HUES64 (cell line): ENCODE measurements around the gene PFDN1.
A peak's percentile ranks its signal among the peaks of the same experiment; 100 is the strongest.
"Not testable (repeated sequence)": the region's sequence is repeated elsewhere in the genome, so short reads cannot be mapped to it uniquely, and the experiment has no call there.

ENCODE experiments used
- H3K27ac ChIP-seq: 2 replicates; pipeline ENCODE4 v1.7.0; 2013; ENCODE audit warnings: low read depth, low read length, inconsistent platforms
- H3K27me3 ChIP-seq: 2 replicates; pipeline ENCODE4 v1.6.1; 2013; ENCODE audit warnings: mild to moderate bottlenecking, low read length; ENCODE audit not compliant: insufficient read depth
- H3K36me3 ChIP-seq: 2 replicates; pipeline ENCODE4 v1.6.1; 2013; ENCODE audit warnings: mild to moderate bottlenecking, low read length; ENCODE audit not compliant: insufficient read depth
- H3K4me1 ChIP-seq: 2 replicates; pipeline ENCODE4 v1.6.1; 2013; ENCODE audit warnings: mild to moderate bottlenecking, low read length, moderate library complexity; ENCODE audit not compliant: insufficient read depth
- H3K4me3 ChIP-seq: 2 replicates; pipeline ENCODE4 v1.5.1; 2013; ENCODE audit warnings: mild to moderate bottlenecking, low read length, moderate library complexity
- H3K9ac ChIP-seq: 2 replicates; pipeline ENCODE4 v1.6.1; 2013; ENCODE audit warnings: mild to moderate bottlenecking, low read depth, low read length
- H3K9me3 ChIP-seq: 2 replicates; pipeline ENCODE4 v1.6.1; 2013; ENCODE audit warnings: low read depth, low read length; ENCODE audit not compliant: insufficient read depth
- WGBS: fragments of 150-250, 120-280 bp; methylation state at CpG from one replicate; pipeline ENCODE4 v1.1.7; 2013; ENCODE audit warnings: missing lambda C conversion rate; 5-methylcytosine and 5-hydroxymethylcytosine counted together

PFDN1 gene

DNA sequence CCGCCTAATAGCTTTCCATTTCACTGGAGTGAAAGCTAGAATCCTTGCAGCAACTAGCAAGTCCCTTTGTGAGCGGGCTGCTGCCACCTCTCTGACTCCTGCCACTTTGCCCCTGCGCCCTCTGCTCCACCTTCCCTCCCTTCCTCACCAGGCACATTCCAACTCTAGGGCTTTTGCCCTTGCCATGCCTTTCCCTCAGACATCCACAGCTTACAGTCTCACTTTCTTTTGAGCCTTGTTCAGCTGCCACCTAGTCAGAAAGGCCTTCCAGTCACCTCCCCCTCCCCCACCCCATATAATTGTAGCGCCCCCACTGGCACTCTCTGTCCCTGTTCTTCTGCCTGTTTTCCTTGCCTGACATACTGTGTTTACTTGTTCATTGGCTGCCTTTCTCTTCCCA, 96.9 kb downstream of the PFDN1 start:
- Histone ChIP-seq H3K4me3 (no peak overlapping the region), H3K27ac (no peak overlapping the region), H3K4me1 (peaks cover 11% of the 10 kb centered on the region), H3K9ac (0 out of 2 replicates have a peak overlapping the region, but pooled peaks have one; percentile 8), H3K9me3 (no peaks in the 10 kb centered on the region), H3K36me3 (no peaks in the 10 kb centered on the region), H3K27me3 (no peaks in the 10 kb centered on the region)
- 69% methylated on average over 4 of the region's 4 CpGs for WGBS

DNA sequence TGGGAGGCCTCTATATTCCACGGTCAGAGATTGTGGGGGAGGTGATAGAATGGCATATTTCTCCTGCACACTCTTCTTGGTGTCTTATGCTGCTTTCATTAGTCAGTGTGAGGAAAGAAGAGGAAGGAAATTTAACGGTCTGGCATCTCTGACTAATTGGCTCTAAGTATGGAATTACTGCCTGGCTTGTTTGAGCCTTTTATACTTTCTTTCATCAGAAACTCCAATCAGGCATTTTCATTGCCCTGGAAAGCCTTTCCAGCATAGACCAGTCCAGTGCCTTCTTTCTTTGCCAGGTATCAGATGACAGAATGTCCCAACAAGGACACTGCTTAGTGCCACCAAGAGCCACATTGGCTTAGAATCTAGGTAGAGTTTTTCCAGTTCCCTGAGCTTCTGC, 97.7 kb downstream of the PFDN1 start:
- 91% methylated on average over 2 of the region's 2 CpGs for WGBS
- no peaks in the 10 kb centered on the region for H3K36me3 ChIP-seq
- H3K27ac ChIP-seq = no peak overlapping the region
- no peaks in the 10 kb centered on the region for H3K27me3 ChIP-seq
- no peaks in the 10 kb centered on the region for H3K9me3 ChIP-seq
- peaks cover 11% of the 10 kb centered on the region for H3K4me1 ChIP-seq
- H3K4me3 ChIP-seq = no peak overlapping the region
- H3K9ac ChIP-seq = no peak overlapping the region

DNA sequence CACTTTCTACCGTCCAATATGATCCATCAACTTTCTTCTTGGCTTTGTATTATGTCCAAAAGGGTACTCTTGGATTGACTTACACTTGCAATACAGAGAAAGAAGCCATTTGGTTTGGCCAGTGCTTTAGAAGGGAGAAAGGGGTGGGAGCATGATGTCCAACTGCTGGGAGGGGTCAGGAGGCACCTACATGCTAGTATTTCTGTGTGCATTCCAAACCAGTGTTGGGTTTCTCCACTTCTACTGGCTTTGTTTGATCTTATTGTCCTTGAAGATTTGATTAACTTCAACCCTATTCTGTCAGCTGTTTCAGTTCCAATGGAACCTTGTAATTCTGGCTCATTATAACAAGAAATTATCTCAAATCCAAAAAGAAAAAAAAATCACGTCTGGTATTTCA, 100.3 kb downstream of the PFDN1 start:
- Histone ChIP-seq H3K27ac (no peak overlapping the region), H3K4me1 (peaks cover 11% of the 10 kb centered on the region), H3K36me3 (no peaks in the 10 kb centered on the region), H3K9me3 (no peaks in the 10 kb centered on the region), H3K27me3 (no peaks in the 10 kb centered on the region), H3K4me3 (no peak overlapping the region), H3K9ac (no peak overlapping the region)
- 88% methylated on average over 2 of the region's 2 CpGs for WGBS

DNA sequence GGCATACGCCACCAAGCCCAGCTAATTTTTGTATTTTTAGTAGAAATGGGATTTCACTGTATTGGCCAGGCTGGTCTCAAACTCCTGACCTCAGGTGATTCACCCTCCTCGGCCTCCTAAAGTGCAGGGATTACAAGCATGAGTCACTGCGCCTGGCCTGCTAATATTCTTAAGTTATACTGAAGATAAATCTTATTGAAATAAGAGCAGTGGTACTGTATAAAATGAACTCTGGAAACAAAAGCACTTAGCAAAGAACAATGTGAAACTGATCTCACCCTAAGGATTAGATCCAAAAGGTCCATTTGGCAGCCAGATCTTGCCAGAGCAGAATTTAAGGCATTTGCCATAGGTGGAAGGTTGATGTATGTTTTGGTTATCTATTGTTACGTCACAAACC, 100.8 kb downstream of the PFDN1 start:
- Histone ChIP-seq H3K9ac (no peak overlapping the region), H3K36me3 (no peaks in the 10 kb centered on the region), H3K9me3 (no peaks in the 10 kb centered on the region), H3K27ac (no peak overlapping the region), H3K4me3 (no peak overlapping the region), H3K27me3 (no peaks in the 10 kb centered on the region), H3K4me1 (peaks cover 11% of the 10 kb centered on the region)
- 82% methylated on average over 4 of the region's 4 CpGs for WGBS

DNA sequence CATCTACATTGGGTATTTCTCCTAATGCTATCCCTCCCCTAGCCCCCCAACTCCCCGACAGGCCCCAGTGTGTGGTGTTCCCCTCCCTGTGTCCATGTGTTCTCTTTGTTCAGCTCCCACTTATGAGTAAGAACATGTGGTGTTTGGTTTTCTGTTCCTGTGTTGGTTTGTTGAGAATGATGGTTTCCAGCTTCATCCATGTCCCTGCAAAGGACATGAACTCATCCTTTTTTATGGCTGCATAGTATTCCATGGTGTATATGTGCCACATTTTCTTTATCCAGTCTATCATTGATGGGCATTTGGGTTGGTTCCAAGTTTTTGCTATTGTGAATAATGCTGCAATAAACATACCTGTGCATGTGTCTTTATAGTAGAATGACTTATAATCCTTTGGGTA, 104.0 kb downstream of the PFDN1 start:
- 80% methylated on average over 1 of the region's 1 CpG for WGBS
- H3K4me3 ChIP-seq, H3K9ac ChIP-seq, H3K9me3 ChIP-seq, H3K27ac ChIP-seq, H3K4me1 ChIP-seq, H3K27me3 ChIP-seq, H3K36me3 ChIP-seq: not testable (repeated sequence)

DNA sequence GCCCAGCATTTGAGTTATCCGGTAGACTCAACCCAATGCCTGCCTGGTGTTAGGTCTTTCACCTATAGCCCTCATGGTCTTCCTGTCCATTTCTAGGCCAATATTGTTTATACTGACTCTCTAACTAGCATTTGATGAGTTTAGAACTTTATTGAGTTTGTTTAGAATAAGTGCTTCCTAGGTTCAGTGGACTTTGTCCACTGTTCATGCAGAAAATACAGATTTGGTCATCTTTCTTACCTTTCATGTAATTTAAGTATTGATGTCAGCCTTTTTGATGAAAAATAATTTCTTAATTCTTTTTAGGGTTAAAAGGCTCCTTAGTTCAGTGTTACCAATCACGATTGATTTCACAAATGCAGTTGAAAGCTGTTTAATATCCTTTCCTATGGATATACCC, 105.9 kb downstream of the PFDN1 start:
- H3K36me3 ChIP-seq = no peaks in the 10 kb centered on the region
- WGBS = 91% methylated on average over 2 of the region's 2 CpGs
- no peak overlapping the region for H3K4me3 ChIP-seq
- H3K9me3 ChIP-seq = no peaks in the 10 kb centered on the region
- H3K27me3 ChIP-seq = no peaks in the 10 kb centered on the region
- H3K27ac ChIP-seq = no peak overlapping the region
- H3K4me1 ChIP-seq = peaks cover 5% of the 10 kb centered on the region
- H3K9ac ChIP-seq = no peak overlapping the region

DNA sequence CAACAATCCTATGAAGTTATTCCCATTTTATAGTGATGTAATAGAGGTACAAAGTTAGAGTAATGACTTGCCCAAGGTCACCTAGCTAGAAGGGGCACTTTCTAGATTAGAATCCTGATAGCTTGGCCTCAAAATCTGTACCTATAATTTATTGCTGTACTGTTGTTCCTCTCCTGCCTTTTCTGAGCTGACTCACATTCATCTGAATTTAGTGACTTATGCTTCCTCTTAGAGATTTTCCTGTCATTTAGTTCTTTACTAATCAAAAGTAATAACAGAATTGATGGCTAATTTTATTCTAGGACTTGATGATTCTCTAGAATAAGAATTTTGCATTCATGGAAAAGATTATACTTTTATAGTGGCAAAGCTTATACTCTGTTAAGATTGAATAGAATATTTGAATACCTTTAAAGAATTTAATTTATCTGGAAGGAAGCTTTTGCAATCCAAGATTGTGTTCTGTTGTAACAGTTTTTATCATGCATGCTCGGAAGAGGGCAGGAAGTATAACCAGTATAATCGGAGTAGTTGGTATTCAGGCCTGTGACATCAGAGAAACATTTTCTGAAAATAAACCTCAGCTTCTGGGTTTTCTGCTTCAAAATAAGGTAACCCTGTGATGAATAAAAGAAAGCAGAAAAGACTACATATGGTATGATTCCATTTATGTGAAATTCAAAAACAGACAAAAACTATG, 106.6 kb downstream of the PFDN1 start:
- 91% methylated on average over 2 of the region's 2 CpGs for WGBS
- no peaks in the 10 kb centered on the region for H3K36me3 ChIP-seq
- no peaks in the 10 kb centered on the region for H3K9me3 ChIP-seq
- no peak overlapping the region for H3K4me3 ChIP-seq
- H3K9ac ChIP-seq = no peak overlapping the region
- H3K27me3 ChIP-seq = no peaks in the 10 kb centered on the region
- H3K27ac ChIP-seq = no peak overlapping the region
- peaks cover 12% of the 10 kb centered on the region for H3K4me1 ChIP-seq
